ENCODE data around the gene RMI2.

- TF ChIP-seq CTCF (conservative IDR thresholded peaks at IDR 0.05 in 1 of 2, IDR thresholded peaks at IDR 0.05 in 1 of 2; ENCODE audit: low read depth in 1 of 2, low read length in 2 of 2) (no peak), EZH2 (IDR thresholded peaks at IDR 0.05; ENCODE audit: low read length, missing control alignments) (no peak)
These were observed 30.9 kb upstream of the RMI2 start for GRCh38 chr16:11314309-11314894.
